Measurements from ENCODE around the gene KRTAP3-2. TPM values are rescaled to one million over a fixed set of nuclear protein-coding genes. Genes with fewer than 3 reads are reported as not detected.

Gene KRTAP3-2
- total RNA-seq, 1 donor from 2014 or later, result 2.3 TPM

GRCh38 chr17:41009936-41010335, 10.2 kb upstream of the KRTAP3-2 start:
- no peak for DNase-seq

GRCh38 chr17:41009301-41009760, 9.6 kb upstream of the KRTAP3-2 start:
- DNase-seq, result no peak

GRCh38 chr17:41008811-41009210, 9.1 kb upstream of the KRTAP3-2 start, which contains the start of gene KRTAP3-1:
Gene KRTAP3-1 (minus strand): TSS chr17:41009128. CDS start chr17:41009074, 54 bp downstream.
- no peak for DNase-seq

- no peak for DNase-seq
Measured at GRCh38 chr17:41004397-41004796, 4.7 kb upstream of the KRTAP3-2 start.

- DNase-seq, result no peak
Measured at GRCh38 chr17:41003926-41004325, 4.2 kb upstream of the KRTAP3-2 start.

GRCh38 chr17:41002814-41003213, 3.1 kb upstream of the KRTAP3-2 start:
- no peak for DNase-seq

GRCh38 chr17:41001795-41002194, 2.1 kb upstream of the KRTAP3-2 start:
- no peak for DNase-seq

GRCh38 chr17:40997361-40997760, 2.3 kb downstream of the KRTAP3-2 start:
- no peak for DNase-seq

GRCh38 chr17:40996829-40997228, 2.9 kb downstream of the KRTAP3-2 start:
- no peak for DNase-seq

GRCh38 chr17:40995116-40995515, 4.6 kb downstream of the KRTAP3-2 start:
- DNase-seq, result no peak

- DNase-seq, result no peak
Measured at GRCh38 chr17:40993839-40994238, 5.9 kb downstream of the KRTAP3-2 start, which contains the start of gene KRTAP3-3. Gene KRTAP3-3 (minus strand): TSS chr17:40994164. CDS start chr17:40994097, 67 bp downstream.

GRCh38 chr17:40993084-40993483, 6.6 kb downstream of the KRTAP3-2 start:
- DNase-seq, result no peak

- no peak for DNase-seq
Measured at GRCh38 chr17:40992666-40993065, 7.0 kb downstream of the KRTAP3-2 start.

GRCh38 chr17:40986920-40987319, 12.8 kb downstream of the KRTAP3-2 start:
- no peak for DNase-seq

GRCh38 chr17:40984226-40984625, 15.5 kb downstream of the KRTAP3-2 start, which contains the start of gene KRT40:
Gene KRT40 (minus strand): TSS chr17:40984326. CDS start chr17:40984273, 53 bp downstream.
- no peak for DNase-seq

GRCh38 chr17:40981115-40981514, 18.6 kb downstream of the KRTAP3-2 start:
- DNase-seq, result no peak

- no peak for DNase-seq
Measured at GRCh38 chr17:40980596-40980995, 19.1 kb downstream of the KRTAP3-2 start.

- DNase-seq, result no peak
Measured at GRCh38 chr17:40980117-40980516, 19.6 kb downstream of the KRTAP3-2 start.

GRCh38 chr17:40978575-40979151, 21.0 kb downstream of the KRTAP3-2 start:
- DNase-seq, result no peak

GRCh38 chr17:40975516-40975915, 24.2 kb downstream of the KRTAP3-2 start:
- DNase-seq, result no peak

- no peak for DNase-seq
Measured at GRCh38 chr17:40974366-40974765, 25.3 kb downstream of the KRTAP3-2 start.

GRCh38 chr17:40967582-40967981, 32.1 kb downstream of the KRTAP3-2 start:
- DNase-seq, result no peak

- no peak for DNase-seq
Measured at GRCh38 chr17:40966848-40967247, 32.9 kb downstream of the KRTAP3-2 start, which contains the start of gene KRT39. Gene KRT39 (minus strand): TSS chr17:40966948. CDS start chr17:40966856, 92 bp downstream.

GRCh38 chr17:40963838-40964237, 35.9 kb downstream of the KRTAP3-2 start:
- no peak for DNase-seq
